Mammary epithelial cell (primary cell): Measurements from ENCODE around the gene KMT2C.
"Not testable (repeated sequence)": the region's sequence is repeated elsewhere in the genome, so short reads cannot be mapped to it uniquely, and the experiment has no call there.

ENCODE experiments used
- CTCF ChIP-seq, 2 donors: IDR thresholded peaks in 1 of 2; conservative IDR thresholded peaks in 1 of 2; 2 replicates each; pipeline ENCODE4 v1.5.1; 2011 to 2012; ENCODE audit warnings: inconsistent platforms in 2 of 2, low read length in 2 of 2, mild to moderate bottlenecking in 2 of 2, control low read depth in 1 of 2, low read depth in 1 of 2; ENCODE audit not compliant: insufficient read depth in 1 of 2; ENCODE audit errors: extremely low read depth in 1 of 2
- EZH2 ChIP-seq: IDR thresholded peaks from 2 replicates; pipeline ENCODE4 v1.6.1; 2012; ENCODE audit warnings: low read length, inconsistent platforms, borderline replicate concordance

GRCh38 chr7:152433721-152434490 is 1.9 kb downstream of the KMT2C start:
- peak in 1 of 2 donors; percentile 2 for TF ChIP-seq CTCF (conservative IDR thresholded peaks at IDR 0.05 in 1 of 2, IDR thresholded peaks at IDR 0.05 in 1 of 2; ENCODE audit: extremely low read depth in 1 of 2, insufficient read depth in 1 of 2, low read depth in 1 of 2, low read length in 2 of 2)
- not testable (repeated sequence) for TF ChIP-seq EZH2
